HG03469 (cell line): ENCODE measurements around the gene ZFYVE28.
"Not testable (repeated sequence)": the region's sequence is repeated elsewhere in the genome, so short reads cannot be mapped to it uniquely, and the experiment has no call there.

Experiments used
- ATAC-seq: cut with Tn5 transposase; IDR thresholded peaks from one replicate; pipeline ENCODE4 v1.9.1; 2021; ENCODE audit warnings: mild to moderate bottlenecking, moderate library complexity, moderate number of reproducible peaks; ENCODE audit not compliant: unreplicated experiment

ZFYVE28 gene

GRCh38 chr4:2417765-2418649 is at the start of gene ZFYVE28:
TSS of gene ZFYVE28 (minus strand) at chr4:2418645. CDS start at chr4:2418323, 322 bp downstream.
- peak; percentile 0 for ATAC-seq

GRCh38 chr4:2465544-2465943 is 47.1 kb upstream of the ZFYVE28 start:
- ATAC-seq, result not testable (repeated sequence)

GRCh38 chr4:2465032-2465431 is 46.6 kb upstream of the ZFYVE28 start:
- ATAC-seq, result no peak

- ATAC-seq, result no peak
These were observed 44.7 kb upstream of the ZFYVE28 start for GRCh38 chr4:2462992-2463762.

GRCh38 chr4:2462218-2462991 is 44.0 kb upstream of the ZFYVE28 start:
- ATAC-seq, result peak; percentile 54

- no peak for ATAC-seq
These were observed 43.0 kb upstream of the ZFYVE28 start for GRCh38 chr4:2461246-2461960.

- no peak for ATAC-seq
These were observed 41.3 kb upstream of the ZFYVE28 start for GRCh38 chr4:2459589-2460349.

- ATAC-seq, result no peak
These were observed 40.4 kb upstream of the ZFYVE28 start for GRCh38 chr4:2458546-2459491.

GRCh38 chr4:2457481-2458295 is 39.2 kb upstream of the ZFYVE28 start:
- no peak for ATAC-seq

- ATAC-seq, result no peak
These were observed 33.7 kb upstream of the ZFYVE28 start for GRCh38 chr4:2451821-2452785.

GRCh38 chr4:2451036-2451520 is 32.6 kb upstream of the ZFYVE28 start:
- ATAC-seq, result no peak

GRCh38 chr4:2450394-2451035 is 32.1 kb upstream of the ZFYVE28 start:
- ATAC-seq, result no peak

- ATAC-seq, result no peak
These were observed 31.3 kb upstream of the ZFYVE28 start for GRCh38 chr4:2449511-2450392.

GRCh38 chr4:2449051-2449450 is 30.6 kb upstream of the ZFYVE28 start:
- ATAC-seq, result no peak

GRCh38 chr4:2448589-2448988 is 30.1 kb upstream of the ZFYVE28 start:
- no peak for ATAC-seq
